GM12801 (cell line): ENCODE results near the gene CAPN14.

ENCODE experiments used
- CTCF ChIP-seq: IDR thresholded peaks from one replicate; pipeline ENCODE4 v1.5.1; 2011; ENCODE audit warnings: control low read depth; ENCODE audit not compliant: insufficient read length; ENCODE audit errors: extremely low read depth

The CAPN14 gene

GRCh38 chr2:31240381-31241365, 23.4 kb upstream of the CAPN14 start:
- no peak for TF ChIP-seq CTCF

- no peak for TF ChIP-seq CTCF
These were observed 22.4 kb upstream of the CAPN14 start for GRCh38 chr2:31239593-31240177.

- no peak for TF ChIP-seq CTCF
These were observed 21.7 kb upstream of the CAPN14 start for GRCh38 chr2:31238906-31239592.

GRCh38 chr2:31238126-31238905, 21.0 kb upstream of the CAPN14 start:
- no peak for TF ChIP-seq CTCF

- TF ChIP-seq CTCF = no peak
These were observed 20.2 kb upstream of the CAPN14 start for GRCh38 chr2:31237348-31238017.

- no peak for TF ChIP-seq CTCF
These were observed 19.3 kb upstream of the CAPN14 start for GRCh38 chr2:31236433-31237205.
